ENCODE measurements around the gene ATP11C. TPM values are rescaled to one million over a fixed set of nuclear protein-coding genes. Genes with fewer than 3 reads are reported as not detected.

ATP11C gene
- total and polyA plus RNA-seq, 5 donors = 2.7 to 8.7 (median 5.6) TPM

- Histone ChIP-seq H3K4me1 (ENCODE audit: control insufficient read depth, insufficient read depth, low read length) (no peaks in the 10 kb centered on the region), H3K4me3 (ENCODE audit: low read length) (no peak overlapping the region), H3K27ac (ENCODE audit: low read length) (no peak overlapping the region), H3K9me3 (ENCODE audit: control insufficient read depth, low read length) (no peaks in the 10 kb centered on the region), H3K27me3 (ENCODE audit: control insufficient read depth, insufficient read depth) (no peaks in the 10 kb centered on the region)
- DNase-seq = no peak
- intact Hi-C loops (cut with DNase I) = no loop called here
- ATAC-seq = no peak
- 98% methylated on average over 4 of the region's 4 CpGs for WGBS
These were observed 130.8 kb downstream of the ATP11C start for GRCh38 chrX:139802048-139802447.

- 90% methylated on average over 3 of the region's 3 CpGs for WGBS
- Histone ChIP-seq H3K4me1 (ENCODE audit: control insufficient read depth, insufficient read depth, low read length) (no peaks in the 10 kb centered on the region), H3K4me3 (ENCODE audit: low read length) (no peak overlapping the region), H3K9me3 (ENCODE audit: control insufficient read depth, low read length) (no peaks in the 10 kb centered on the region), H3K27ac (ENCODE audit: low read length) (no peak overlapping the region), H3K27me3 (ENCODE audit: control insufficient read depth, insufficient read depth) (no peaks in the 10 kb centered on the region)
- intact Hi-C loops (cut with DNase I) = no loop called here
- ATAC-seq (no peak), DNase-seq (no peak)
These were observed 131.4 kb downstream of the ATP11C start for GRCh38 chrX:139801397-139801813.

DNA sequence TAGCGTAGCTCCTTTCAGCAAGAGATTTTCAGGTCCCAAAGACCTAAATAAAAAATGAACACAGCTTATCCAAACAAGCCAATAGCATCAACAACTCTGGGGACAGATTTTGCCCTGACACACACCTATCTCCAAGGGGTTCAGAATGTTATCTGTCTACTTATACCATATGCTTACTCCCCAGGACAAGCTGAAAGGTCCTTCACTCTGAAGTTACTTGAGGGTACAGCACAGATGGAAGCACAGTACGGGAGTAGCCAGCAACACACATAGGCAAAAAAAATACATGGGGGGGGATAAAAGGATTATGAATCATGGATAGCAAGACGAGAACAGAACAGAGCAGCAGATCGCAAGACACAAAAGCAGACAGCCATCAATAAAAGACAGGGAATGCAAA is 134.2 kb downstream of the ATP11C start:
- Histone ChIP-seq H3K27me3 (ENCODE audit: control insufficient read depth, insufficient read depth) (no peaks in the 10 kb centered on the region), H3K27ac (ENCODE audit: low read length) (no peak overlapping the region), H3K9me3 (ENCODE audit: control insufficient read depth, low read length) (no peaks in the 10 kb centered on the region), H3K4me1 (ENCODE audit: control insufficient read depth, insufficient read depth, low read length) (no peaks in the 10 kb centered on the region), H3K4me3 (ENCODE audit: low read length) (no peak overlapping the region)
- 97% methylated on average over 4 of the region's 4 CpGs for WGBS
- no peak for DNase-seq
- no peak for ATAC-seq
- intact Hi-C loops (cut with DNase I) = no loop called here

DNA sequence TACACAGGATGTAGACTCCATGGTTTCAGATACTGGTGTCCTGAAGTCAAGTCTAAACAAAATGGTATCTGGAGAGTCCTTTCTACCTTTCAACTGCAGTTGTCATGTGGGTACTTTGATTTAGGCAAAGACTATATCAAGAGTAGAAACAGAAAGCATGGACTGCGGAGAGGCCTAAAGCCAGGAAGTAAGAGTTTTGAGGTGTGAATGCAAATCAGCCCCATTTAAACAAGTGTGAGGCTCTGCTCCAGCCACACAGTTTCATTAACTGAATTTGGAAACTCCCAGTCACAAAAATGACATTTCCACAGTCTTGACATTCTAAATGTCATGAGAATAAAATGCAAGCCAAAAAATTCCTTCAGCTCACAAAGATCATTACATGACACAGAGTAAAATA is 137.7 kb downstream of the ATP11C start:
- intact Hi-C loops (cut with DNase I) = no loop called here
- H3K9me3 ChIP-seq (ENCODE audit: control insufficient read depth, low read length) = no peaks in the 10 kb centered on the region
- H3K27ac ChIP-seq (ENCODE audit: low read length) = no peak overlapping the region
- ATAC-seq (no peak), DNase-seq (no peak)
- H3K27me3 ChIP-seq (ENCODE audit: control insufficient read depth, insufficient read depth) = no peaks in the 10 kb centered on the region
- 100% methylated on average over 1 of the region's 1 CpG for WGBS
- no peak overlapping the region for H3K4me3 ChIP-seq (ENCODE audit: low read length)
- no peaks in the 10 kb centered on the region for H3K4me1 ChIP-seq (ENCODE audit: control insufficient read depth, insufficient read depth, low read length)

DNA sequence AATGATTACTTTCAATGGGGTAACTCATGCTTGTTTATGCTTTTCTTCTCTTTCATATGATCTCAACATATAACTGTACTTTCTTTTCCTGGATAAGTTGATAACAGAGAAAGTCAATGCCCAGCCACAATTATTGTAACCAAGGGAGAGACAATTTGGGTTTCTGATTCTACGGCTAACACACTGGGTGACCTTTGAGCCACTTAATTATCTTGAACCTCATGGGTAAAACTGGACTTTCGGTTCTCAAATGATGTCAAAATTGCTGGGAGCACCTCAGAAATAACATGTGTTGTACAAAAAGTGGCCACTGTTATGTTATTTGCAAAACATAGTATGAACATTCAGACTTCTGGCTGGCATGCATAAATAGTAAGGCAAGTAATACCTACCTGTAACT is 145.3 kb downstream of the ATP11C start:
- DNase-seq (no peak), ATAC-seq (no peak)
- Histone ChIP-seq H3K27me3 (ENCODE audit: control insufficient read depth, insufficient read depth) (no peaks in the 10 kb centered on the region), H3K27ac (ENCODE audit: low read length) (no peak overlapping the region), H3K4me3 (ENCODE audit: low read length) (no peak overlapping the region), H3K9me3 (ENCODE audit: control insufficient read depth, low read length) (no peaks in the 10 kb centered on the region), H3K4me1 (ENCODE audit: control insufficient read depth, insufficient read depth, low read length) (no peaks in the 10 kb centered on the region)
- 98% methylated on average over 2 of the region's 2 CpGs for WGBS
- intact Hi-C loops (cut with DNase I) = no loop called here

DNA sequence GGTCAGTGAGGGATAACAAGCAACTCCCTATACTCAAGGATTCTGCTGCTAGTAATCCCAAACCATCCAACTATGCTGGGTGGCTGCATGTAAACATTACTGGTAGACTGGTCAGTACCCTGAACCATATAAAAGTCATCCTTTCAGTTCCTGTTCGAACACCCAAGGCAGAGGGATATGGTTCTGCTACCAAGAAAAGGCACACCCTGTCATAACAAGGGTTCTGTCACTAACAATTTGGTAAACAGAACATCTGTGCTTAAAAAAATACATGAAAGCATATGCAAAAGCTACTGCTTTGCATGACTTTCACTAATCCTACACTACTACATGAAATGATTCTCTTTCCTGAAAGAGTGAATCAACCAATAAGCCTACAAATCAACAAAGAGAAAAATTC is 148.0 kb downstream of the ATP11C start:
- H3K4me3 ChIP-seq (ENCODE audit: low read length) = no peak overlapping the region
- intact Hi-C loops (cut with DNase I) = no loop called here
- ATAC-seq (no peak), DNase-seq (no peak)
- H3K4me1 ChIP-seq (ENCODE audit: control insufficient read depth, insufficient read depth, low read length) = no peaks in the 10 kb centered on the region
- no peaks in the 10 kb centered on the region for H3K27me3 ChIP-seq (ENCODE audit: control insufficient read depth, insufficient read depth)
- no peaks in the 10 kb centered on the region for H3K9me3 ChIP-seq (ENCODE audit: control insufficient read depth, low read length)
- no peak overlapping the region for H3K27ac ChIP-seq (ENCODE audit: low read length)
- whole genome bisulfite sequencing = 100% methylated on average over 1 of the region's 1 CpG

- no peak for ATAC-seq
- no peak overlapping the region for H3K27ac ChIP-seq (ENCODE audit: low read length)
These were observed 148.9 kb downstream of the ATP11C start for GRCh38 chrX:139783959-139784358.

GRCh38 chrX:139783030-139783429 is 149.8 kb downstream of the ATP11C start:
- H3K27me3 ChIP-seq (ENCODE audit: control insufficient read depth, insufficient read depth) = no peaks in the 10 kb centered on the region
- no peak overlapping the region for H3K27ac ChIP-seq (ENCODE audit: low read length)
- DNase-seq (no peak), ATAC-seq (no peak)
- no peaks in the 10 kb centered on the region for H3K4me1 ChIP-seq (ENCODE audit: control insufficient read depth, insufficient read depth, low read length)
- H3K9me3 ChIP-seq (ENCODE audit: control insufficient read depth, low read length) = no peaks in the 10 kb centered on the region
- H3K4me3 ChIP-seq (ENCODE audit: low read length) = no peak overlapping the region
- WGBS = 89% methylated on average over 3 of the region's 3 CpGs
- intact Hi-C loops (cut with DNase I) = no loop called here

More at GRCh38 chrX:139783959-139784358, 148.9 kb downstream of the ATP11C start:
- 88% methylated on average over 1 of the region's 1 CpG for WGBS
- Histone ChIP-seq H3K4me1 (ENCODE audit: control insufficient read depth, insufficient read depth, low read length) (no peaks in the 10 kb centered on the region), H3K27me3 (ENCODE audit: control insufficient read depth, insufficient read depth) (no peaks in the 10 kb centered on the region), H3K9me3 (ENCODE audit: control insufficient read depth, low read length) (no peaks in the 10 kb centered on the region), H3K4me3 (ENCODE audit: low read length) (no peak overlapping the region)
- DNase-seq = no peak
- intact Hi-C loops (cut with DNase I) = no loop called here

- Histone ChIP-seq H3K9me3 (ENCODE audit: control insufficient read depth, low read length) (no peaks in the 10 kb centered on the region), H3K4me3 (ENCODE audit: low read length) (no peak overlapping the region), H3K27me3 (ENCODE audit: control insufficient read depth, insufficient read depth) (no peaks in the 10 kb centered on the region), H3K4me1 (ENCODE audit: control insufficient read depth, insufficient read depth, low read length) (no peaks in the 10 kb centered on the region), H3K27ac (ENCODE audit: low read length) (no peak overlapping the region)
- intact Hi-C loops (cut with DNase I) = no loop called here
- DNase-seq = no peak
- 96% methylated on average over 3 of the region's 3 CpGs for WGBS
- ATAC-seq = no peak
These were observed 156.3 kb downstream of the ATP11C start for GRCh38 chrX:139776599-139776998.

DNA sequence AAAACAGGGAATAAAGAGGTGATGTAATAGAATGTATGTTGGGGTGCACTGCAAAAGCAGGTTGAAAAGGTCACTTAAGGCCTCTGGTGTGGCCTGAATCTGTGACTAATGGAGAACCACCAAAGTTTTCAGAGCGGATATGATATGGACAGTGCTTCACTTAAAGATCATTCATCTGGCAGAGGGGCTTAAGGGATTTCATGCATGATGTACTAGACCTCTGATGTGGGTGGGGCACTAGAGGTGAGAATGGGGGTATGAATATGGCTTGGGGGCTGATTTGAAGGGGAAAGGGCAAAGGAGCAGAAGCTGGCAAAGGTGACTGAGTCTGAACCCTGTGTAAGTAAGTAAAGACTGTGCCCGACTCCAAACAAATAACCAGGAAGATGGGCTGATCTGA is 162.5 kb downstream of the ATP11C start:
- Histone ChIP-seq H3K9me3 (ENCODE audit: control insufficient read depth, low read length) (no peaks in the 10 kb centered on the region), H3K4me3 (ENCODE audit: low read length) (no peak overlapping the region), H3K27ac (ENCODE audit: low read length) (no peak overlapping the region), H3K27me3 (ENCODE audit: control insufficient read depth, insufficient read depth) (no peaks in the 10 kb centered on the region), H3K4me1 (ENCODE audit: control insufficient read depth, insufficient read depth, low read length) (no peaks in the 10 kb centered on the region)
- DNase-seq (no peak), ATAC-seq (no peak)
- intact Hi-C loops (cut with DNase I) = no loop called here
- 96% methylated on average over 2 of the region's 2 CpGs for WGBS

- intact Hi-C loops (cut with DNase I) = no loop called here
These were observed 166.3 kb downstream of the ATP11C start for GRCh38 chrX:139766545-139766983.

More at GRCh38 chrX:139766545-139766983, 166.3 kb downstream of the ATP11C start:
- H3K4me3 ChIP-seq (ENCODE audit: low read length) = no peak overlapping the region
- H3K9me3 ChIP-seq (ENCODE audit: control insufficient read depth, low read length) = no peaks in the 10 kb centered on the region
- no peaks in the 10 kb centered on the region for H3K4me1 ChIP-seq (ENCODE audit: control insufficient read depth, insufficient read depth, low read length)
- DNase-seq = no peak
- 82% methylated on average over 5 of the region's 5 CpGs for WGBS
- ATAC-seq = no peak
- no peak overlapping the region for H3K27ac ChIP-seq (ENCODE audit: low read length)
- H3K27me3 ChIP-seq (ENCODE audit: control insufficient read depth, insufficient read depth) = no peaks in the 10 kb centered on the region

All from right cardiac atrium (tissue), 5 donors.